PC-9 (cell line): ENCODE data around the gene CTSG. TPM values are rescaled to one million over a fixed set of nuclear protein-coding genes. Genes with fewer than 3 reads are reported as not detected.

ENCODE experiments used
- BruUV-seq: library from RNA; stranded (reverse); fragments of 400-500 nt; replicated peaks from 2 replicates; lab custom pipeline; 2021; lab: Mats Ljungman, UMichigan
- CTCF ChIA-PET: fragments of 300-600 bp; sonication (Branson Sonifier 250); formaldehyde crosslinking; loops from one replicate; lab custom pipeline; 2022; ENCODE audit warnings: antibody characterized with exemption; lab: Charles Lee
- POLR2A ChIA-PET: fragments of 300-600 bp; sonication (Branson Sonifier 250); formaldehyde crosslinking; loops from one replicate; lab custom pipeline; 2022; ENCODE audit warnings: antibody characterized with exemption; ENCODE audit not compliant: unreplicated experiment; lab: Charles Lee
- DNase-seq, 2 experiments: peaks; one replicate each; pipeline versions ENCODE4 v3.0.0 to v3.0.0-alpha.2; 2015 to 2022; ENCODE audit warnings: mixed read lengths in 1 of 2
- H2AFZ ChIP-seq: fragments of 200-600 bp; sonication (generic); 2 replicates; pipeline ENCODE4 v1.8.1; 2017; ENCODE audit warnings: antibody characterized with exemption
- H3F3A ChIP-seq: fragments of 200-600 bp; sonication (generic); 2 replicates; pipeline ENCODE4 v1.8.1; 2017; ENCODE audit warnings: antibody characterized with exemption, mild to moderate bottlenecking, low read depth; ENCODE audit not compliant: insufficient read depth
- H3K27ac ChIP-seq: fragments of 200-600 bp; sonication (generic); 2 replicates; pipeline ENCODE4 v1.6.1; 2016; ENCODE audit warnings: mixed run types
- H3K27me3 ChIP-seq: fragments of 200-600 bp; sonication (generic); 2 replicates; pipeline ENCODE4 v1.6.1; 2016; ENCODE audit warnings: low read depth, mixed run types; ENCODE audit not compliant: insufficient read depth
- H3K36me3 ChIP-seq: fragments of 200-600 bp; sonication (generic); 2 replicates; pipeline ENCODE4 v1.6.1; 2016; ENCODE audit warnings: low read depth, mixed run types
- H3K4me1 ChIP-seq: fragments of 200-600 bp; sonication (generic); replicated peaks from 2 replicates; pipeline ENCODE4 v1.6.1; 2016; ENCODE audit warnings: mixed run types; ENCODE audit not compliant: insufficient read depth
- H3K4me2 ChIP-seq: fragments of 200-600 bp; sonication (generic); 2 replicates; pipeline ENCODE4 v1.6.1; 2017; ENCODE audit warnings: mixed run types
- H3K4me3 ChIP-seq: fragments of 200-600 bp; sonication (generic); 2 replicates; pipeline ENCODE4 v1.6.1; 2016; ENCODE audit warnings: mixed run types
- H3K79me2 ChIP-seq: fragments of 200-600 bp; sonication (generic); 2 replicates; pipeline ENCODE4 v1.6.1; 2017; ENCODE audit warnings: low read depth, mixed run types
- H3K9me2 ChIP-seq: fragments of 200-600 bp; sonication (generic); 2 replicates; pipeline ENCODE4 v1.8.1; 2017; ENCODE audit warnings: mild to moderate bottlenecking; ENCODE audit not compliant: insufficient read depth
- H3K9me3 ChIP-seq: fragments of 200-600 bp; sonication (generic); 2 replicates; pipeline ENCODE4 v1.8.1; 2016; ENCODE audit warnings: low read depth; ENCODE audit not compliant: insufficient read depth
- H4K20me1 ChIP-seq: fragments of 200-600 bp; sonication (generic); 2 replicates; pipeline ENCODE4 v1.8.1; 2017; ENCODE audit not compliant: insufficient read depth
- EZH2 ChIP-seq: fragments of 200-600 bp; sonication (generic); IDR thresholded peaks from 2 replicates; pipeline ENCODE4 v1.8.0; 2017; ENCODE audit warnings: antibody characterized with exemption, low read depth
- intact Hi-C: fragments of 100-400 bp; cut with micrococcal nuclease; formaldehyde crosslinking; loops from one replicate; pipeline ENCODE4 v1.10.0; 2022; ENCODE audit not compliant: unreplicated experiment
- total RNA-seq: library from RNA; stranded (reverse); gene quantifications from 2 replicates; pipeline ENCODE4 v1.2.3, GENCODE V29; 2021
- TF ChIP-seq, protein P1 (sequence below): fragments of 200-600 bp; sonication (generic); conservative IDR thresholded peaks from 2 replicates; pipeline ENCODE4 v1.6.1; 2017; ENCODE audit warnings: mixed run types, antibody characterized with exemption, mild to moderate bottlenecking, moderate library complexity

The CTSG gene
- total RNA-seq, 1 experiment from 2014 or later = not detected

DNA sequence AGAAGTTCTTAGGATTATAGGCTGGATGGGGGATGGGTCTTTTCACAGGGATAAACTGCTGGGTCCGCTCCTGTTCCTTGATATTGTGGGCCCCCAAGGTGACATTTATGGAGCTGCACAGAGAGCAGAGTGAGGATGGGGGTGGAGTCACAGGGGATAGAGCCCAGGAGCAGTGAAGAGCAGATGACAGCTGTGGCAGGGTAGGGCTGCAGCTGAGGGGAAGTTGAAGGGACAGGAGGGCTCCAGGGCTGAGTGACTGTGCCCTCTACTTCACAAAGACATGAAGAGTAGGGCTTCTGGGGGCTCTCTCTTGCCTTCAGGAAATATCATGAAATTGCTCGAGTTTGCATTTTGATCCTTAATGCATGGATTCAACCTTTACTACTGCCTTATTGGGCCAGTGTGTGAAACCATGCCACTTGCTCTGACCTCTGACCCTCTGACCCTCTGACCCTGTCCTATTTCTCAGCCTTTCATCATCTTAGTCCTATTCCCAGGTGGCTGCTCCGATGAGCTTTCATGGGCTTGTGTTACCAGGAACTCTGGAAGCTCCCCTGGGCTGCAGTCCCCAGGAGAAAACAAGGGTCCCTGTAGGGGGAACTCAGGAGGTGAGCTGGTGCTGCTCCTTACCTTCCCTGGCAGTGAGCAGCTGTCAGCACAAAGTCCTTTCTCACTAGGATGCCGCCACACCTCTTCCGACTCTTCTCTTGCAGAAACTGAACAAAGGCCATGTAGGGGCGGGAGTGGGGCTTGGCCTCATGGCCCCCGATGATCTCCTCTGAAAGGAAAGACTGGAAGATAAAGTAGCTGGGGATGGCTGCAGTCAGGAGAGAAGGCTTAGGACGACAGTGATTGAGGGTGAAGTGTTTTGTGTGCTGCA lies 31.8 kb upstream of the CTSG start:
- no peak for TF ChIP-seq EZH2
- TF ChIP-seq, protein P1, sequence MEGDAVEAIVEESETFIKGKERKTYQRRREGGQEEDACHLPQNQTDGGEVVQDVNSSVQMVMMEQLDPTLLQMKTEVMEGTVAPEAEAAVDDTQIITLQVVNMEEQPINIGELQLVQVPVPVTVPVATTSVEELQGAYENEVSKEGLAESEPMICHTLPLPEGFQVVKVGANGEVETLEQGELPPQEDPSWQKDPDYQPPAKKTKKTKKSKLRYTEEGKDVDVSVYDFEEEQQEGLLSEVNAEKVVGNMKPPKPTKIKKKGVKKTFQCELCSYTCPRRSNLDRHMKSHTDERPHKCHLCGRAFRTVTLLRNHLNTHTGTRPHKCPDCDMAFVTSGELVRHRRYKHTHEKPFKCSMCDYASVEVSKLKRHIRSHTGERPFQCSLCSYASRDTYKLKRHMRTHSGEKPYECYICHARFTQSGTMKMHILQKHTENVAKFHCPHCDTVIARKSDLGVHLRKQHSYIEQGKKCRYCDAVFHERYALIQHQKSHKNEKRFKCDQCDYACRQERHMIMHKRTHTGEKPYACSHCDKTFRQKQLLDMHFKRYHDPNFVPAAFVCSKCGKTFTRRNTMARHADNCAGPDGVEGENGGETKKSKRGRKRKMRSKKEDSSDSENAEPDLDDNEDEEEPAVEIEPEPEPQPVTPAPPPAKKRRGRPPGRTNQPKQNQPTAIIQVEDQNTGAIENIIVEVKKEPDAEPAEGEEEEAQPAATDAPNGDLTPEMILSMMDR = no peak

DNA sequence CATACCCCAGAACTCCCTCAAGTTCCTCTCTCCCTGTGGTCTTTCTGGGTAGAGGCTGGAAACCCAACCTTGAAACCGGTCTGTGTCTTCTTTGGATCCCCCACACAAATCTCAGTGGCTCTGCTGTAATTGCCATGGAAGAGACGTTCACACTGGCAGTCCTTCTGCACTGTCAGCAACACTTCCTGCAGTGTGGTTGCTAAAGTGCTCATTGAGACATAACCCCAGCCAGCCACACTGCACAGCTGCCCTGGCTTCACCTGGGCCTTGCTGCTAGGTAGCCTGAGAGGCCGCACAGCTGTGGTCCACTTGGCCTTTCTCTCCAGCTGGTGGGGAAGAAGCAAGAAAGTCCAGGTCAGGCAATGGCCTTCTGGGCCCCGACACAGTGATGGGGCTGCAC lies 31.0 kb upstream of the CTSG start:
- no TSS peak for BruUV-seq
- Histone ChIP-seq H3K4me3 (no peak overlapping the region), H3K9me2 (no peaks in the 10 kb centered on the region), H3K79me2 (no peaks in the 10 kb centered on the region), H3K27ac (no peak overlapping the region), H3K9me3 (no peaks in the 10 kb centered on the region), H3K36me3 (no peaks in the 10 kb centered on the region), H4K20me1 (no peaks in the 10 kb centered on the region), H3K27me3 (no peaks in the 10 kb centered on the region), H3K4me2 (no peak overlapping the region), H3F3A (no peaks in the 10 kb centered on the region), H3K4me1 (no peaks in the 10 kb centered on the region), H2AFZ (no peak overlapping the region)
- intact Hi-C loops = no loop called here
- CTCF ChIA-PET = no interaction called here
- TF ChIP-seq, protein P1 = no peak
- no peak for TF ChIP-seq EZH2
- POLR2A ChIA-PET = no interaction called here
- DNase-seq = no peak

More for the DNA sequence above, 31.8 kb upstream of the CTSG start:
- Histone ChIP-seq H3K9me2 (no peaks in the 10 kb centered on the region), H3K27ac (no peak overlapping the region), H3F3A (no peaks in the 10 kb centered on the region), H3K27me3 (no peaks in the 10 kb centered on the region), H3K4me2 (no peak overlapping the region), H3K4me1 (no peaks in the 10 kb centered on the region), H3K4me3 (no peak overlapping the region), H3K36me3 (no peaks in the 10 kb centered on the region), H2AFZ (no peak overlapping the region), H3K9me3 (no peaks in the 10 kb centered on the region), H4K20me1 (no peaks in the 10 kb centered on the region), H3K79me2 (no peaks in the 10 kb centered on the region)
- ChIA-PET CTCF (no interaction called here), POLR2A (no interaction called here)
- intact Hi-C loops = no loop called here
- no TSS peak for BruUV-seq
- no peak for DNase-seq

DNA sequence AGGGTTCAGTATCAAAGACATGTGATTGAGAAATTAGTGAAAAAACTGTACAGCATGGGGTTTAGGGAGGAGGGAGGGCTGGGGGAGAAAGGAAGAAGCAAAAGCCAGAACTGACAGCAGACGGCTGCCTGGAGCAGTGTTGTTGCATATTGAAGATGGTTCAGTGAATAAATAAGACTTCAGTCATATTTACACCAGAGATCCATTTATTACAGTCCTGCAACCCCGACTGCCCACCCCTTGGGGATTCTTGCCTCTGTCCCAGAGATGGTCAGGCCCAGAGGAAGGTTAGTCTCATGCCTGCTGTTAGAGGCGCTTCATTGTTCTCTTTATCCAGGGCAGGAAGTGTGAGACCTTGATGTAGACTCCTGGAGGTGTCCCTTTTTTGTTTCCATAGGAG lies 30.2 kb upstream of the CTSG start:
- POLR2A ChIA-PET = interaction anchor here (0.6 kb wide), 1 partner anchor 31 kb away, joined by 3 read pairs; no protein-coding TSS in a partner anchor
- intact Hi-C loops = no loop called here
- no peaks in the 10 kb centered on the region for H4K20me1 ChIP-seq
- no peak overlapping the region for H3K4me2 ChIP-seq
- no peaks in the 10 kb centered on the region for H3K9me2 ChIP-seq
- no peaks in the 10 kb centered on the region for H3K27me3 ChIP-seq
- H3K4me3 ChIP-seq = no peak overlapping the region
- H3F3A ChIP-seq = no peaks in the 10 kb centered on the region
- no peaks in the 10 kb centered on the region for H3K4me1 ChIP-seq
- CTCF ChIA-PET = interaction anchor here (0.6 kb wide), 1 partner anchor 258 kb away, joined by 4 read pairs; no protein-coding TSS in a partner anchor
- no peaks in the 10 kb centered on the region for H3K9me3 ChIP-seq
- TF ChIP-seq, protein P1 = no peak
- DNase-seq = no peak
- no TSS peak for BruUV-seq
- no peaks in the 10 kb centered on the region for H3K36me3 ChIP-seq
- H2AFZ ChIP-seq = no peak overlapping the region
- H3K27ac ChIP-seq = no peak overlapping the region
- H3K79me2 ChIP-seq = no peaks in the 10 kb centered on the region
